PC-9 (cell line): Measurements from ENCODE around the gene SYNPR. TPM values are rescaled to one million over a fixed set of nuclear protein-coding genes. Genes with fewer than 3 reads are reported as not detected.

Experiments
- BruUV-seq: library from RNA; stranded (reverse); fragments of 400-500 nt; replicated peaks from 2 replicates; lab custom pipeline; 2021; lab: Mats Ljungman, UMichigan
- CTCF ChIA-PET: fragments of 300-600 bp; sonication (Branson Sonifier 250); formaldehyde crosslinking; loops from one replicate; lab custom pipeline; 2022; ENCODE audit warnings: antibody characterized with exemption; lab: Charles Lee
- POLR2A ChIA-PET: fragments of 300-600 bp; sonication (Branson Sonifier 250); formaldehyde crosslinking; loops from one replicate; lab custom pipeline; 2022; ENCODE audit warnings: antibody characterized with exemption; ENCODE audit not compliant: unreplicated experiment; lab: Charles Lee
- DNase-seq, 2 experiments: peaks; one replicate each; pipeline versions ENCODE4 v3.0.0 to v3.0.0-alpha.2; 2015 to 2022; ENCODE audit warnings: mixed read lengths in 1 of 2
- H2AFZ ChIP-seq: fragments of 200-600 bp; sonication (generic); 2 replicates; pipeline ENCODE4 v1.8.1; 2017; ENCODE audit warnings: antibody characterized with exemption
- H3F3A ChIP-seq: fragments of 200-600 bp; sonication (generic); 2 replicates; pipeline ENCODE4 v1.8.1; 2017; ENCODE audit warnings: antibody characterized with exemption, mild to moderate bottlenecking, low read depth; ENCODE audit not compliant: insufficient read depth
- H3K27ac ChIP-seq: fragments of 200-600 bp; sonication (generic); 2 replicates; pipeline ENCODE4 v1.6.1; 2016; ENCODE audit warnings: mixed run types
- H3K27me3 ChIP-seq: fragments of 200-600 bp; sonication (generic); 2 replicates; pipeline ENCODE4 v1.6.1; 2016; ENCODE audit warnings: low read depth, mixed run types; ENCODE audit not compliant: insufficient read depth
- H3K36me3 ChIP-seq: fragments of 200-600 bp; sonication (generic); 2 replicates; pipeline ENCODE4 v1.6.1; 2016; ENCODE audit warnings: low read depth, mixed run types
- H3K4me1 ChIP-seq: fragments of 200-600 bp; sonication (generic); replicated peaks from 2 replicates; pipeline ENCODE4 v1.6.1; 2016; ENCODE audit warnings: mixed run types; ENCODE audit not compliant: insufficient read depth
- H3K4me2 ChIP-seq: fragments of 200-600 bp; sonication (generic); 2 replicates; pipeline ENCODE4 v1.6.1; 2017; ENCODE audit warnings: mixed run types
- H3K4me3 ChIP-seq: fragments of 200-600 bp; sonication (generic); 2 replicates; pipeline ENCODE4 v1.6.1; 2016; ENCODE audit warnings: mixed run types
- H3K79me2 ChIP-seq: fragments of 200-600 bp; sonication (generic); 2 replicates; pipeline ENCODE4 v1.6.1; 2017; ENCODE audit warnings: low read depth, mixed run types
- H3K9me2 ChIP-seq: fragments of 200-600 bp; sonication (generic); 2 replicates; pipeline ENCODE4 v1.8.1; 2017; ENCODE audit warnings: mild to moderate bottlenecking; ENCODE audit not compliant: insufficient read depth
- H3K9me3 ChIP-seq: fragments of 200-600 bp; sonication (generic); 2 replicates; pipeline ENCODE4 v1.8.1; 2016; ENCODE audit warnings: low read depth; ENCODE audit not compliant: insufficient read depth
- H4K20me1 ChIP-seq: fragments of 200-600 bp; sonication (generic); 2 replicates; pipeline ENCODE4 v1.8.1; 2017; ENCODE audit not compliant: insufficient read depth
- EZH2 ChIP-seq: fragments of 200-600 bp; sonication (generic); IDR thresholded peaks from 2 replicates; pipeline ENCODE4 v1.8.0; 2017; ENCODE audit warnings: antibody characterized with exemption, low read depth
- intact Hi-C: fragments of 100-400 bp; cut with micrococcal nuclease; formaldehyde crosslinking; loops from one replicate; pipeline ENCODE4 v1.10.0; 2022; ENCODE audit not compliant: unreplicated experiment
- total RNA-seq: library from RNA; stranded (reverse); gene quantifications from 2 replicates; pipeline ENCODE4 v1.2.3, GENCODE V29; 2021
- TF ChIP-seq, protein P1 (sequence below): fragments of 200-600 bp; sonication (generic); conservative IDR thresholded peaks from 2 replicates; pipeline ENCODE4 v1.6.1; 2017; ENCODE audit warnings: mixed run types, antibody characterized with exemption, mild to moderate bottlenecking, moderate library complexity

SYNPR gene
- total RNA-seq, 1 experiment from 2014 or later = not detected

GRCh38 chr3:63479661-63480035 lies 201.5 kb downstream of the SYNPR start:
- ChIA-PET POLR2A (no interaction called here), CTCF (no interaction called here)
- H3K27me3 ChIP-seq = 0 out of 2 replicates have a peak, but pooled peaks cover 3% of the 10 kb centered on the region
- intact Hi-C loops = no loop called here
- H4K20me1 ChIP-seq = no peaks in the 10 kb centered on the region
- H3K27ac ChIP-seq = no peak overlapping the region
- H3F3A ChIP-seq = no peaks in the 10 kb centered on the region
- no peaks in the 10 kb centered on the region for H3K9me2 ChIP-seq
- no TSS peak for BruUV-seq
- no peak for TF ChIP-seq EZH2
- TF ChIP-seq, protein P1, sequence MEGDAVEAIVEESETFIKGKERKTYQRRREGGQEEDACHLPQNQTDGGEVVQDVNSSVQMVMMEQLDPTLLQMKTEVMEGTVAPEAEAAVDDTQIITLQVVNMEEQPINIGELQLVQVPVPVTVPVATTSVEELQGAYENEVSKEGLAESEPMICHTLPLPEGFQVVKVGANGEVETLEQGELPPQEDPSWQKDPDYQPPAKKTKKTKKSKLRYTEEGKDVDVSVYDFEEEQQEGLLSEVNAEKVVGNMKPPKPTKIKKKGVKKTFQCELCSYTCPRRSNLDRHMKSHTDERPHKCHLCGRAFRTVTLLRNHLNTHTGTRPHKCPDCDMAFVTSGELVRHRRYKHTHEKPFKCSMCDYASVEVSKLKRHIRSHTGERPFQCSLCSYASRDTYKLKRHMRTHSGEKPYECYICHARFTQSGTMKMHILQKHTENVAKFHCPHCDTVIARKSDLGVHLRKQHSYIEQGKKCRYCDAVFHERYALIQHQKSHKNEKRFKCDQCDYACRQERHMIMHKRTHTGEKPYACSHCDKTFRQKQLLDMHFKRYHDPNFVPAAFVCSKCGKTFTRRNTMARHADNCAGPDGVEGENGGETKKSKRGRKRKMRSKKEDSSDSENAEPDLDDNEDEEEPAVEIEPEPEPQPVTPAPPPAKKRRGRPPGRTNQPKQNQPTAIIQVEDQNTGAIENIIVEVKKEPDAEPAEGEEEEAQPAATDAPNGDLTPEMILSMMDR = no peak
- H2AFZ ChIP-seq = no peak overlapping the region
- no peak overlapping the region for H3K4me3 ChIP-seq
- no peaks in the 10 kb centered on the region for H3K9me3 ChIP-seq
- no peaks in the 10 kb centered on the region for H3K79me2 ChIP-seq
- DNase-seq = no peak
- no peaks in the 10 kb centered on the region for H3K4me1 ChIP-seq
- H3K36me3 ChIP-seq = no peaks in the 10 kb centered on the region
- H3K4me2 ChIP-seq = no peak overlapping the region

GRCh38 chr3:63481627-63482026 lies 203.5 kb downstream of the SYNPR start:
- Histone ChIP-seq H4K20me1 (no peaks in the 10 kb centered on the region), H3K4me1 (no peaks in the 10 kb centered on the region), H3F3A (no peaks in the 10 kb centered on the region), H3K79me2 (no peaks in the 10 kb centered on the region), H3K36me3 (no peaks in the 10 kb centered on the region), H2AFZ (no peak overlapping the region), H3K27ac (no peak overlapping the region), H3K9me2 (no peaks in the 10 kb centered on the region), H3K4me2 (no peak overlapping the region), H3K9me3 (no peaks in the 10 kb centered on the region), H3K27me3 (0 out of 2 replicates have a peak, but pooled peaks cover 3% of the 10 kb centered on the region), H3K4me3 (no peak overlapping the region)
- ChIA-PET CTCF (no interaction called here), POLR2A (no interaction called here)
- no peak for TF ChIP-seq EZH2
- TF ChIP-seq, protein P1 = no peak
- no peak for DNase-seq
- BruUV-seq = no TSS peak
- intact Hi-C loops = no loop called here

- no peak overlapping the region for H3K4me2 ChIP-seq
- intact Hi-C loops = no loop called here
- H3K4me3 ChIP-seq = no peak overlapping the region
- no peaks in the 10 kb centered on the region for H3K9me3 ChIP-seq
- no peaks in the 10 kb centered on the region for H3K79me2 ChIP-seq
- no peaks in the 10 kb centered on the region for H3K36me3 ChIP-seq
- H2AFZ ChIP-seq = no peak overlapping the region
- no peak for DNase-seq
- no peak for TF ChIP-seq EZH2
- TF ChIP-seq, protein P1 = no peak
- no peak overlapping the region for H3K27ac ChIP-seq
- H4K20me1 ChIP-seq = no peaks in the 10 kb centered on the region
- ChIA-PET POLR2A (no interaction called here), CTCF (no interaction called here)
- BruUV-seq = no TSS peak
- H3K27me3 ChIP-seq = 0 out of 2 replicates have a peak, but pooled peaks cover 3% of the 10 kb centered on the region
- no peaks in the 10 kb centered on the region for H3F3A ChIP-seq
- no peaks in the 10 kb centered on the region for H3K9me2 ChIP-seq
- no peaks in the 10 kb centered on the region for H3K4me1 ChIP-seq
Observed at GRCh38 chr3:63482341-63482740, 204.2 kb downstream of the SYNPR start.
